HL-60/S4 treated with retinoic acid at 250 ng/mL for 4 days and 3 days (cell line): Measurements from ENCODE around the gene CACNG7.
"Not testable (repeated sequence)": the region's sequence is repeated elsewhere in the genome, so short reads cannot be mapped to it uniquely, and the experiment has no call there.

Experiments
- in situ Hi-C: fragments of 300-500 bp; cut with MboI; formaldehyde crosslinking; loops from 2 replicates; pipeline ENCODE4 v1.7.0; 2022; ENCODE audit warnings: low sequenced_read_pairs

Gene CACNG7

GRCh38 chr19:53908935-53909415 is at the start of gene CACNG7:
Gene CACNG7 (plus strand): TSS chr19:53909278. CDS start chr19:53912832, 3,554 bp downstream.
- in situ Hi-C loops: no loop called here

GRCh38 chr19:53864308-53864836 is 44.7 kb upstream of the CACNG7 start:
- in situ Hi-C loops: no loop called here

GRCh38 chr19:53865523-53865917 is 43.6 kb upstream of the CACNG7 start:
- in situ Hi-C loops: no loop called here

- in situ Hi-C loops: no loop called here
These were observed 42.9 kb upstream of the CACNG7 start for GRCh38 chr19:53865918-53866864.

- in situ Hi-C loops: no loop called here
These were observed 42.2 kb upstream of the CACNG7 start for GRCh38 chr19:53866865-53867224.

GRCh38 chr19:53867225-53868090 is 41.6 kb upstream of the CACNG7 start, which contains the start of gene MYADM:
Gene MYADM (plus strand): TSS chr19:53867883. CDS start chr19:53873530, 5,647 bp downstream.
- in situ Hi-C loops: no loop called here

GRCh38 chr19:53868091-53868891 is 40.8 kb upstream of the CACNG7 start:
- in situ Hi-C loops: no loop called here

- in situ Hi-C loops: no loop called here
These were observed 39.9 kb upstream of the CACNG7 start for GRCh38 chr19:53868892-53869804.

- in situ Hi-C loops: not testable (repeated sequence)
These were observed 39.1 kb upstream of the CACNG7 start for GRCh38 chr19:53869805-53870484.

- in situ Hi-C loops: no loop called here
These were observed 38.6 kb upstream of the CACNG7 start for GRCh38 chr19:53870485-53870844.

GRCh38 chr19:53871454-53871853 is 37.6 kb upstream of the CACNG7 start:
- in situ Hi-C loops: no loop called here

GRCh38 chr19:53872762-53873161 is 36.3 kb upstream of the CACNG7 start:
- in situ Hi-C loops: no loop called here

GRCh38 chr19:53873773-53874605 is 35.1 kb upstream of the CACNG7 start:
- in situ Hi-C loops: no loop called here

- in situ Hi-C loops: no loop called here
These were observed 34.5 kb upstream of the CACNG7 start for GRCh38 chr19:53874606-53874990.

- in situ Hi-C loops: no loop called here
These were observed 33.3 kb upstream of the CACNG7 start for GRCh38 chr19:53875602-53876325.

GRCh38 chr19:53876651-53877224 is 32.3 kb upstream of the CACNG7 start:
- in situ Hi-C loops: no loop called here

GRCh38 chr19:53877361-53877766 is 31.7 kb upstream of the CACNG7 start:
- in situ Hi-C loops: no loop called here
